A549 (cell line): ENCODE data around the gene CDHR1. TPM values are rescaled to one million over a fixed set of nuclear protein-coding genes. Genes with fewer than 3 reads are reported as not detected.

ENCODE experiments used
- ATAC-seq, 2 experiments: fragments of 200-7000 bp in 1 of 2; fragments of >200 bp in 1 of 2; cut with Nextera tagmentation in 1 of 2; cut with Tn5 transposase in 1 of 2; 3 replicates each; pipeline versions ENCODE4 v1.8.0 to v1.9.1; 2018 to 2020; ENCODE audit warnings: mild to moderate bottlenecking in 1 of 2, moderate library complexity in 1 of 2
- CTCF ChIA-PET: fragments of 300-600 bp; sonication (Branson Sonifier 250); formaldehyde crosslinking; extraction: SDS; loops from one replicate; lab custom pipeline; 2021; ENCODE audit warnings: antibody characterized with exemption, inconsistent platforms; lab: Yijun Ruan, JAX
- POLR2A ChIA-PET: fragments of 350-600 bp; formaldehyde crosslinking; extraction: SDS; loops from one replicate; lab custom pipeline; 2021; ENCODE audit warnings: antibody characterized with exemption, inconsistent platforms; lab: Yijun Ruan, JAX
- DNase-seq, 2 experiments: peaks; one replicate each; pipeline versions ENCODE4 v3.0.0 to v3.0.0-alpha.2; 2011 to 2016; ENCODE audit warnings: low read depth in 1 of 2, low spot score in 1 of 2
- FAIRE-seq: peaks from 2 replicates; lab custom pipeline; 2011; peaks lifted over from hg19 to GRCh38; lab: Jason Lieb, UNC
- H3K27ac ChIP-seq, 2 experiments: fragments of >200 bp; sonication (Bioruptor Twin); formaldehyde crosslinking; 3 replicates each; pipeline ENCODE4 v1.5.1; 2016 to 2017
- H3K4me1 ChIP-seq: fragments of >200 bp; sonication (Bioruptor Twin); formaldehyde crosslinking; 3 replicates; pipeline ENCODE4 v1.6.1; 2016
- H3K4me2 ChIP-seq: fragments of >200 bp; sonication (Bioruptor Twin); formaldehyde crosslinking; 3 replicates; pipeline ENCODE4 v1.6.1; 2016
- H3K4me3 ChIP-seq: fragments of >200 bp; sonication (Bioruptor Twin); formaldehyde crosslinking; 3 replicates; pipeline ENCODE4 v1.5.1; 2016
- H3K9me3 ChIP-seq: fragments of >200 bp; sonication (Bioruptor Twin); formaldehyde crosslinking; 3 replicates; pipeline ENCODE4 v1.6.1; 2016
- BHLHE40 ChIP-seq: IDR thresholded peaks from 2 replicates; pipeline ENCODE4 v1.6.1; 2012; ENCODE audit warnings: low read depth, low read length, inconsistent platforms
- CBX8 ChIP-seq: fragments of 200-600 bp; sonication (generic); IDR thresholded peaks from 2 replicates; pipeline ENCODE4 v1.6.1; 2016
- CEBPB ChIP-seq, 2 experiments: fragments of >200 bp in 1 of 2; sonication (Bioruptor Twin) in 1 of 2; formaldehyde crosslinking in 1 of 2; IDR thresholded peaks; 2 replicates each; pipeline ENCODE4 v1.6.1; 2012 to 2016
- CHD2 ChIP-seq: fragments of 150-350 bp; IDR thresholded peaks from 2 replicates; pipeline ENCODE4 v1.6.1; 2014; ENCODE audit warnings: low read length; ENCODE audit not compliant: partially characterized antibody
- EHF ChIP-seq: fragments of 250-450 bp; sonication (Bioruptor Pico); IDR thresholded peaks from 2 replicates; pipeline ENCODE4 v1.5.0; 2020; ENCODE audit warnings: mild to moderate bottlenecking
- EP300 ChIP-seq, 2 experiments: fragments of >200 bp; sonication (Bioruptor Twin); formaldehyde crosslinking; IDR thresholded peaks; 2 replicates in 1 of 2; 3 replicates in 1 of 2; pipeline ENCODE4 v1.6.1; 2016 to 2017
- ESRRA ChIP-seq: fragments of 150-350 bp; IDR thresholded peaks from 2 replicates; pipeline ENCODE4 v1.6.1; 2014; ENCODE audit warnings: mild to moderate bottlenecking, low read length, borderline replicate concordance
- FOSL2 ChIP-seq, 2 experiments: fragments of 450-650 bp in 1 of 2; fragments of >200 bp in 1 of 2; sonication (Bioruptor Twin) in 1 of 2; formaldehyde crosslinking; IDR thresholded peaks; 2 replicates each; pipeline versions ENCODE4 v1.5.0 to v1.6.1; 2016 to 2020; ENCODE audit warnings: mild to moderate bottlenecking in 1 of 2, moderate library complexity in 1 of 2
- FOXS1 ChIP-seq: fragments of 250-450 bp; sonication (Bioruptor Pico); IDR thresholded peaks from 2 replicates; pipeline ENCODE4 v1.5.0; 2020; ENCODE audit warnings: mild to moderate bottlenecking, moderate library complexity
- GATA3 ChIP-seq: IDR thresholded peaks from 2 replicates; pipeline ENCODE4 v1.6.1; 2012; ENCODE audit warnings: borderline replicate concordance
- HEYL ChIP-seq: fragments of 250-450 bp; sonication (Bioruptor Pico); IDR thresholded peaks from 2 replicates; pipeline ENCODE4 v1.8.0; 2021; ENCODE audit warnings: mild to moderate bottlenecking, moderate library complexity
- HOXB13 ChIP-seq: fragments of 250-450 bp; sonication (Bioruptor Pico); IDR thresholded peaks from 2 replicates; pipeline ENCODE4 v1.5.0; 2020; ENCODE audit warnings: low read depth, mild to moderate bottlenecking, moderate library complexity
- JUN ChIP-seq, 2 experiments: fragments of >200 bp; sonication (Bioruptor Twin); formaldehyde crosslinking; IDR thresholded peaks; 2 replicates in 1 of 2; 3 replicates in 1 of 2; pipeline ENCODE4 v1.6.1; 2016 to 2017
- KDM5A ChIP-seq: fragments of 200-600 bp; sonication (generic); IDR thresholded peaks from 2 replicates; pipeline ENCODE4 v1.6.1; 2016; ENCODE audit warnings: antibody characterized with exemption, mild to moderate bottlenecking
- MAZ ChIP-seq: fragments of 150-350 bp; IDR thresholded peaks from 2 replicates; pipeline ENCODE4 v1.6.1; 2014; ENCODE audit warnings: antibody characterized with exemption, low read depth, low read length, borderline replicate concordance
- MYC ChIP-seq: IDR thresholded peaks from 2 replicates; pipeline ENCODE4 v1.6.1; 2012; ENCODE audit warnings: mild to moderate bottlenecking, inconsistent platforms, low read length, improper control_type of control experiment, borderline replicate concordance
- NR3C1 ChIP-seq: fragments of >200 bp; sonication (Bioruptor Twin); formaldehyde crosslinking; IDR thresholded peaks from 3 replicates; pipeline ENCODE4 v1.6.1; 2017
- PHF8 ChIP-seq: fragments of 200-600 bp; sonication (generic); IDR thresholded peaks from 2 replicates; pipeline ENCODE4 v1.6.1; 2016; ENCODE audit warnings: low read depth, mild to moderate bottlenecking, antibody characterized with exemption, moderate library complexity, borderline replicate concordance
- POLR2A ChIP-seq: IDR thresholded peaks from 2 replicates; pipeline ENCODE4 v1.6.1; 2012; ENCODE audit warnings: mild to moderate bottlenecking, low read length
- POLR2AphosphoS2 ChIP-seq: conservative IDR thresholded peaks from 2 replicates; pipeline ENCODE4 v1.6.1; 2012; ENCODE audit warnings: low read length, improper control_type of control experiment, inconsistent platforms
- RCOR1 ChIP-seq: fragments of 150-350 bp; IDR thresholded peaks from 2 replicates; pipeline ENCODE4 v1.6.1; 2014; ENCODE audit warnings: antibody characterized with exemption, low read length, low read depth
- SREBF2 ChIP-seq: fragments of 450-650 bp; IDR thresholded peaks from 2 replicates; pipeline ENCODE4 v1.6.1; 2014; ENCODE audit warnings: mild to moderate bottlenecking, moderate library complexity
- ZFP36 ChIP-seq: fragments of 450-650 bp; IDR thresholded peaks from 2 replicates; pipeline ENCODE4 v1.6.1; 2014; ENCODE audit warnings: borderline replicate concordance; ENCODE audit not compliant: partially characterized antibody
- ZNF302 ChIP-seq: fragments of 250-450 bp; sonication (Bioruptor Pico); IDR thresholded peaks from 2 replicates; pipeline ENCODE4 v1.9.0; 2021; ENCODE audit warnings: inconsistent platforms, mild to moderate bottlenecking, moderate library complexity
- WGBS: methylation state at CpG from one replicate; pipeline ENCODE4 v1.1.6; 2017; ENCODE audit errors: missing lambda C conversion rate; 5-methylcytosine and 5-hydroxymethylcytosine counted together
- polyA plus RNA-seq, 4 experiments: library from polyadenylated mRNA; depleted of rRNA in 3 of 4; stranded (reverse); fragments of >200 nt; fragmentation: RNase III in 1 of 4; extraction: RNeasy Plus Mini Kit Qiagen cat#74134 plus additional on column Dnase treatment in 1 of 4; gene quantifications; 2 replicates in 3 of 4; 3 replicates in 1 of 4; pipeline ENCODE4 v1.2.3, GENCODE V29; 2011 to 2017
- TF ChIP-seq, protein P1 (sequence below): IDR thresholded peaks from 2 replicates; pipeline ENCODE4 v1.6.1; 2012; ENCODE audit warnings: low read depth, borderline replicate concordance
- TF ChIP-seq, protein P2 (sequence below): fragments of 250-450 bp; sonication (Bioruptor Pico); IDR thresholded peaks from 2 replicates; pipeline ENCODE4 v1.5.0; 2021; ENCODE audit warnings: mild to moderate bottlenecking, moderate library complexity, borderline replicate concordance
- TF ChIP-seq, protein P3 (sequence below): fragments of 450-650 bp; IDR thresholded peaks from 2 replicates; pipeline ENCODE4 v1.6.1; 2014; ENCODE audit warnings: antibody characterized with exemption
- TF ChIP-seq, protein P4 (sequence below): fragments of >200 bp; sonication (Bioruptor Twin); formaldehyde crosslinking; IDR thresholded peaks from 3 replicates; pipeline ENCODE4 v1.5.1; 2016
- TF ChIP-seq, protein P5 (sequence below): fragments of 150-350 bp; IDR thresholded peaks from 2 replicates; pipeline ENCODE4 v1.6.1; 2014; ENCODE audit warnings: low read depth, mild to moderate bottlenecking, low read length
- TF ChIP-seq, protein P6 (sequence below): fragments of 250-450 bp; sonication (Bioruptor Pico); IDR thresholded peaks from 2 replicates; pipeline ENCODE4 v1.5.0; 2020; ENCODE audit warnings: low read depth, mild to moderate bottlenecking, moderate library complexity

The CDHR1 gene
- polyA plus RNA-seq, 2 of the 4 experiments (the other 2 are of a cell fraction), result 0.04 to 0.09 TPM

DNA sequence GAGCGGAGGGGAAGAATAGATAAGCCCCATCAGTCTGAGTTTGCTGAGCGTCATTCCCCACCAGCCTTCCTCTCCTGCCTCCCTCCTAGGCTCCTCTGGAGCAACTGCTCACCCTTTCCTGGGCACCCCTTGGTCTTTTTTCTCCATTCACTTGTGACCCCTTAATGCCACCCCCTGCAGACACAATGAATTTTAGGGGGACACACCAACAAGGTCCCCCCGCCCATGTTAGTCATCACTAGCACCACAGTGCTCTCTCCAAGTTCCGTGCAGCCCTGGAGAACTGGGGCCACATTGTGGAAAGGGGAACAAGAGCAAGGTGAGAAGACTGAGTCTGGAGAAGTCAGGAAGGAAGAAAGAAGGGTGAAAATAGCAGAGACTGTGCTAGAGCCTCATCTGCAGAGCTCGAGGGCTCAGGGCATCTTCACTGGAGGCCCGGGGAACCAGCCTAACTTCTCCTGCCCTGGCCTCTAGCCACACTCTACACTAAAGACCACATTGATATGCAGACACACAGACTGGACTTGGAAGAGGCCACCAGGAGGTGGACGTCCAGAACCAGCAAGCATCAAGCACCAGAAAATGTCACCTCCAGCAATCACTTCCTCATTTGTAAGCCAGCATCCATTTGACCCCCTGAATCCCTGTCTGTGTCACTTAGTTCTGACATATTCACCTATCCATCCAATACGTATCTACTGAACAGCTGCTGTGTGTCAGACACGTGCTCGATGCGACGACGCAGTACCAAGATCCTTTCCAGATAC, 68.0 kb downstream of the CDHR1 start:
- no peak for ATAC-seq
- ChIA-PET CTCF (interaction anchor here (0.6 to 15.3 kb wide), 6 partner anchors 8 to 277 kb away, joined by 3 to 341 read pairs (median 3); no protein-coding TSS in a partner anchor), POLR2A (no interaction called here)

DNA sequence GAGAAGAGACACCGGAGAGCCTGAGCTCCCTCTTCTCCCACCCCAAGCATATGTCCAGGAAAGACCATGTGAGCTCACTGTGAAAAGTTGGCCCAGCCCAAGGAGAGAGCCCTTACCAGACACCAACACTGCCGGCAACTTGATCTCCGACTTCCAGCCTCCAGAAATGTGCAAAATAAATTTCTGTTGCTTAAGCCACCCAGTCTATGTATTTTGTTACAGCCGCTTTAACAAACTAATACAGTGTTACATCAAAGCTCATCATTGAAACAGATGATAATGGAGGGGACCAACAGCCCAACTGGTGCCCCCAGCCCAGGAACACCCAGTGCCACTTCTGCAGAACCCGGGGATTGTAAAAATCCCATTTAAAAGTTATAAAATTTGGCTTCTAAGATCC, 69.4 kb downstream of the CDHR1 start:
- CTCF ChIA-PET, result interaction anchor here (0.8 to 15.3 kb wide), 20 partner anchors 9 to 275 kb away, joined by 3 to 341 read pairs (median 4); partner anchors contain the start of gene RGR
- POLR2A ChIA-PET, result no interaction called here
- H3K27ac ChIP-seq, result no peak overlapping the region
- no peaks in the 10 kb centered on the region for H3K4me1 ChIP-seq
- ATAC-seq (no peak), FAIRE-seq (no peak), DNase-seq (no peak)
- no peak overlapping the region for H3K4me2 ChIP-seq
- H3K9me3 ChIP-seq, result no peaks in the 10 kb centered on the region
- 21% methylated on average over 5 of the region's 5 CpGs for WGBS
- H3K4me3 ChIP-seq, result no peak overlapping the region
- TF ChIP-seq KDM5A (no peak), EHF (CRISPR knock-in tag) (no peak), CEBPB (IDR thresholded peaks at IDR 0.05) (no peak), SREBF2 (no peak), RCOR1 (no peak), ESRRA (no peak), GATA3 (no peak), PHF8 (no peak), NR3C1 (no peak), FOXS1 (CRISPR knock-in tag) (no peak), FOSL2 (IDR thresholded peaks at IDR 0.05) (no peak), FOSL2 (CRISPR knock-in tag; IDR thresholded peaks at IDR 0.05) (no peak), JUN (IDR thresholded peaks at IDR 0.05) (no peak)
- TF ChIP-seq, protein P1, sequence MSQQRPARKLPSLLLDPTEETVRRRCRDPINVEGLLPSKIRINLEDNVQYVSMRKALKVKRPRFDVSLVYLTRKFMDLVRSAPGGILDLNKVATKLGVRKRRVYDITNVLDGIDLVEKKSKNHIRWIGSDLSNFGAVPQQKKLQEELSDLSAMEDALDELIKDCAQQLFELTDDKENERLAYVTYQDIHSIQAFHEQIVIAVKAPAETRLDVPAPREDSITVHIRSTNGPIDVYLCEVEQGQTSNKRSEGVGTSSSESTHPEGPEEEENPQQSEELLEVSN, result no peak
- TF ChIP-seq, protein P2, sequence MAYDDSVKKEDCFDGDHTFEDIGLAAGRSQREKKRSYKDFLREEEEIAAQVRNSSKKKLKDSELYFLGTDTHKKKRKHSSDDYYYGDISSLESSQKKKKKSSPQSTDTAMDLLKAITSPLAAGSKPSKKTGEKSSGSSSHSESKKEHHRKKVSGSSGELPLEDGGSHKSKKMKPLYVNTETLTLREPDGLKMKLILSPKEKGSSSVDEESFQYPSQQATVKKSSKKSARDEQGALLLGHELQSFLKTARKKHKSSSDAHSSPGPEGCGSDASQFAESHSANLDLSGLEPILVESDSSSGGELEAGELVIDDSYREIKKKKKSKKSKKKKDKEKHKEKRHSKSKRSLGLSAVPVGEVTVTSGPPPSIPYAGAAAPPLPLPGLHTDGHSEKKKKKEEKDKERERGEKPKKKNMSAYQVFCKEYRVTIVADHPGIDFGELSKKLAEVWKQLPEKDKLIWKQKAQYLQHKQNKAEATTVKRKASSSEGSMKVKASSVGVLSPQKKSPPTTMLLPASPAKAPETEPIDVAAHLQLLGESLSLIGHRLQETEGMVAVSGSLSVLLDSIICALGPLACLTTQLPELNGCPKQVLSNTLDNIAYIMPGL (CRISPR knock-in tag), result no peak
- TF ChIP-seq, protein P3, sequence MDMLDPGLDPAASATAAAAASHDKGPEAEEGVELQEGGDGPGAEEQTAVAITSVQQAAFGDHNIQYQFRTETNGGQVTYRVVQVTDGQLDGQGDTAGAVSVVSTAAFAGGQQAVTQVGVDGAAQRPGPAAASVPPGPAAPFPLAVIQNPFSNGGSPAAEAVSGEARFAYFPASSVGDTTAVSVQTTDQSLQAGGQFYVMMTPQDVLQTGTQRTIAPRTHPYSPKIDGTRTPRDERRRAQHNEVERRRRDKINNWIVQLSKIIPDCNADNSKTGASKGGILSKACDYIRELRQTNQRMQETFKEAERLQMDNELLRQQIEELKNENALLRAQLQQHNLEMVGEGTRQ, result no peak
- TF ChIP-seq, protein P4, sequence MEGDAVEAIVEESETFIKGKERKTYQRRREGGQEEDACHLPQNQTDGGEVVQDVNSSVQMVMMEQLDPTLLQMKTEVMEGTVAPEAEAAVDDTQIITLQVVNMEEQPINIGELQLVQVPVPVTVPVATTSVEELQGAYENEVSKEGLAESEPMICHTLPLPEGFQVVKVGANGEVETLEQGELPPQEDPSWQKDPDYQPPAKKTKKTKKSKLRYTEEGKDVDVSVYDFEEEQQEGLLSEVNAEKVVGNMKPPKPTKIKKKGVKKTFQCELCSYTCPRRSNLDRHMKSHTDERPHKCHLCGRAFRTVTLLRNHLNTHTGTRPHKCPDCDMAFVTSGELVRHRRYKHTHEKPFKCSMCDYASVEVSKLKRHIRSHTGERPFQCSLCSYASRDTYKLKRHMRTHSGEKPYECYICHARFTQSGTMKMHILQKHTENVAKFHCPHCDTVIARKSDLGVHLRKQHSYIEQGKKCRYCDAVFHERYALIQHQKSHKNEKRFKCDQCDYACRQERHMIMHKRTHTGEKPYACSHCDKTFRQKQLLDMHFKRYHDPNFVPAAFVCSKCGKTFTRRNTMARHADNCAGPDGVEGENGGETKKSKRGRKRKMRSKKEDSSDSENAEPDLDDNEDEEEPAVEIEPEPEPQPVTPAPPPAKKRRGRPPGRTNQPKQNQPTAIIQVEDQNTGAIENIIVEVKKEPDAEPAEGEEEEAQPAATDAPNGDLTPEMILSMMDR, result no peak

More for the DNA sequence above, 68.0 kb downstream of the CDHR1 start:
- H3K27ac ChIP-seq, result no peak overlapping the region
- no peaks in the 10 kb centered on the region for H3K9me3 ChIP-seq
- H3K4me2 ChIP-seq, result no peak overlapping the region
- TF ChIP-seq ZFP36 (no peak), KDM5A (no peak), BHLHE40 (no peak), FOXS1 (CRISPR knock-in tag) (no peak), CBX8 (no peak), MAZ (no peak), HOXB13 (CRISPR knock-in tag) (no peak), CEBPB (IDR thresholded peaks at IDR 0.05) (no peak), EP300 (IDR thresholded peaks at IDR 0.05) (no peak), HEYL (CRISPR knock-in tag) (no peak), POLR2A (no peak), CHD2 (no peak), POLR2AphosphoS2 (no peak), ZNF302 (CRISPR knock-in tag) (no peak), MYC (no peak), FOSL2 (IDR thresholded peaks at IDR 0.05) (no peak), FOSL2 (CRISPR knock-in tag; IDR thresholded peaks at IDR 0.05) (no peak)
- TF ChIP-seq, protein P5, sequence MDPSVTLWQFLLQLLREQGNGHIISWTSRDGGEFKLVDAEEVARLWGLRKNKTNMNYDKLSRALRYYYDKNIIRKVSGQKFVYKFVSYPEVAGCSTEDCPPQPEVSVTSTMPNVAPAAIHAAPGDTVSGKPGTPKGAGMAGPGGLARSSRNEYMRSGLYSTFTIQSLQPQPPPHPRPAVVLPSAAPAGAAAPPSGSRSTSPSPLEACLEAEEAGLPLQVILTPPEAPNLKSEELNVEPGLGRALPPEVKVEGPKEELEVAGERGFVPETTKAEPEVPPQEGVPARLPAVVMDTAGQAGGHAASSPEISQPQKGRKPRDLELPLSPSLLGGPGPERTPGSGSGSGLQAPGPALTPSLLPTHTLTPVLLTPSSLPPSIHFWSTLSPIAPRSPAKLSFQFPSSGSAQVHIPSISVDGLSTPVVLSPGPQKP, result no peak
- TF ChIP-seq, protein P2 (CRISPR knock-in tag), result no peak
- TF ChIP-seq, protein P6, sequence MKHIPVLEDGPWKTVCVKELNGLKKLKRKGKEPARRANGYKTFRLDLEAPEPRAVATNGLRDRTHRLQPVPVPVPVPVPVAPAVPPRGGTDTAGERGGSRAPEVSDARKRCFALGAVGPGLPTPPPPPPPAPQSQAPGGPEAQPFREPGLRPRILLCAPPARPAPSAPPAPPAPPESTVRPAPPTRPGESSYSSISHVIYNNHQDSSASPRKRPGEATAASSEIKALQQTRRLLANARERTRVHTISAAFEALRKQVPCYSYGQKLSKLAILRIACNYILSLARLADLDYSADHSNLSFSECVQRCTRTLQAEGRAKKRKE, result no peak
- H3K4me3 ChIP-seq, result no peak overlapping the region
- 57% methylated on average over 12 of the region's 13 CpGs for WGBS
- no peaks in the 10 kb centered on the region for H3K4me1 ChIP-seq
- DNase-seq, result no peak
- no peak for FAIRE-seq
